GM12892 (cell line): ENCODE results near the gene RPL22.

Experiments
- POLR2A ChIP-seq: IDR thresholded peaks from 2 replicates; pipeline ENCODE4 v1.6.1; 2011; ENCODE audit warnings: low read depth, low read length, control low read depth
- POLR2AphosphoS5 ChIP-seq: IDR thresholded peaks from 2 replicates; pipeline ENCODE4 v1.6.1; 2011; ENCODE audit warnings: low read depth, low read length, control low read depth
- TAF1 ChIP-seq: IDR thresholded peaks from 2 replicates; pipeline ENCODE4 v1.6.1; 2011; ENCODE audit warnings: low read depth, mild to moderate bottlenecking, control low read depth, low read length, borderline replicate concordance

DNA sequence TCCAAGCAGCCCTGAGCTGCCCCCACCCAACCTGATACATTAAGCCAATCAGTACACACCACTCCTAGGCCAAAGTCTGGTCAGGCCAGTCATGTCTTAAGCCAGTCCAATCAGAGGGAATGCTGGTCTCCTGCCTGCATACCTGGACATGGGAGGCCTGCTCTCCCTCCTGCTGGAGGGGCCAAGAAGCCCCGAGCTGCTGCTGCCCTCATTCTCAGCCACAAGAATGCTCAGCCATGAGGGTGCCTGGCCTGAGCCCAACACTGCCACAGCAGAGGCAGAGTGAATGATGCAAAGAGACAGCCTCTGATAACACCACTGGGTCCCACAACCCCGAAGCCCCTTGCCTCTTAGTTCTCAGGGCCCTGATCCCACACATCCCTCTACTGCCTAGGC lies 42.3 kb downstream of the RPL22 start:
- TF ChIP-seq POLR2A (no peak), POLR2AphosphoS5 (no peak), TAF1 (no peak)
